Endothelial cell of umbilical vein (primary cell): ENCODE data around the gene VPS8.

Experiments
- FOS ChIP-seq: IDR thresholded peaks from 2 replicates; pipeline ENCODE4 v1.6.1; 2011; ENCODE audit warnings: mild to moderate bottlenecking, low read length, moderate library complexity, borderline replicate concordance; ENCODE audit not compliant: insufficient read depth
- MYC ChIP-seq: IDR thresholded peaks from one replicate; pipeline ENCODE4 v1.6.1; 2011; ENCODE audit warnings: mild to moderate bottlenecking, low read depth, low read length
- POLR2A ChIP-seq: IDR thresholded peaks from 2 replicates; pipeline ENCODE4 v1.6.1; 2012; ENCODE audit warnings: low read depth, mild to moderate bottlenecking, control low read depth, low read length
- POLR2AphosphoS5 ChIP-seq: IDR thresholded peaks from 2 replicates; pipeline ENCODE4 v1.6.1; 2012; ENCODE audit warnings: low read depth, mild to moderate bottlenecking, control low read depth, low read length, moderate library complexity; ENCODE audit not compliant: insufficient read depth
- TF ChIP-seq, protein P1 (sequence below), 2 donors: IDR thresholded peaks; 1 replicate in 1 of 2; 2 replicates in 1 of 2; pipeline ENCODE4 v1.5.1; 2011; ENCODE audit warnings: low read length in 2 of 2, mild to moderate bottlenecking in 2 of 2, moderate library complexity in 2 of 2, control low read depth in 1 of 2, inconsistent platforms in 1 of 2, low read depth in 1 of 2; ENCODE audit not compliant: insufficient read depth in 1 of 2; ENCODE audit errors: extremely low read depth in 1 of 2

GRCh38 chr3:184918750-184919149 is 106.8 kb downstream of the VPS8 start:
- TF ChIP-seq, protein P1, sequence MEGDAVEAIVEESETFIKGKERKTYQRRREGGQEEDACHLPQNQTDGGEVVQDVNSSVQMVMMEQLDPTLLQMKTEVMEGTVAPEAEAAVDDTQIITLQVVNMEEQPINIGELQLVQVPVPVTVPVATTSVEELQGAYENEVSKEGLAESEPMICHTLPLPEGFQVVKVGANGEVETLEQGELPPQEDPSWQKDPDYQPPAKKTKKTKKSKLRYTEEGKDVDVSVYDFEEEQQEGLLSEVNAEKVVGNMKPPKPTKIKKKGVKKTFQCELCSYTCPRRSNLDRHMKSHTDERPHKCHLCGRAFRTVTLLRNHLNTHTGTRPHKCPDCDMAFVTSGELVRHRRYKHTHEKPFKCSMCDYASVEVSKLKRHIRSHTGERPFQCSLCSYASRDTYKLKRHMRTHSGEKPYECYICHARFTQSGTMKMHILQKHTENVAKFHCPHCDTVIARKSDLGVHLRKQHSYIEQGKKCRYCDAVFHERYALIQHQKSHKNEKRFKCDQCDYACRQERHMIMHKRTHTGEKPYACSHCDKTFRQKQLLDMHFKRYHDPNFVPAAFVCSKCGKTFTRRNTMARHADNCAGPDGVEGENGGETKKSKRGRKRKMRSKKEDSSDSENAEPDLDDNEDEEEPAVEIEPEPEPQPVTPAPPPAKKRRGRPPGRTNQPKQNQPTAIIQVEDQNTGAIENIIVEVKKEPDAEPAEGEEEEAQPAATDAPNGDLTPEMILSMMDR (IDR thresholded peaks at IDR 0.05; ENCODE audit: extremely low read depth in 1 of 2, insufficient read depth in 1 of 2, low read depth in 1 of 2, low read length in 2 of 2) = no peak
- no peak for TF ChIP-seq POLR2A
- no peak for TF ChIP-seq MYC
- no peak for TF ChIP-seq POLR2AphosphoS5
- no peak for TF ChIP-seq FOS
